ENCODE results near the gene COX4I1.

The COX4I1 gene

GRCh38 chr16:85819771-85820170 is 20.3 kb downstream of the COX4I1 start:
- POLR2A ChIA-PET: no interaction called here
- CTCF ChIA-PET: interaction anchor here (0.6 to 6.2 kb wide), 40 partner anchors 10 to 709 kb away, joined by 3 to 292 read pairs (median 4); partner anchors contain the start of gene IRF8
- no peaks in the 10 kb centered on the region for H3K9me3 ChIP-seq (ENCODE audit: control insufficient read depth, insufficient read depth, low read depth, low read length)
- no peak overlapping the region for H3K27ac ChIP-seq (ENCODE audit: extremely low read depth, low read depth, low read length)
- TF ChIP-seq ZNF530 (tag by site-specific recombination; IDR thresholded peaks at IDR 0.05; ENCODE audit: low read depth): no peak
- no peak for TF ChIP-seq ZBTB21 (tag by site-specific recombination; IDR thresholded peaks at IDR 0.05)
- no peak for TF ChIP-seq ZBTB1 (tag by site-specific recombination; IDR thresholded peaks at IDR 0.05)
- TF ChIP-seq ZIC2 (tag by site-specific recombination; IDR thresholded peaks at IDR 0.05): peak; percentile 57
- TF ChIP-seq ZNF157 (tag by site-specific recombination; IDR thresholded peaks at IDR 0.05): no peak
- TF ChIP-seq, protein P1, sequence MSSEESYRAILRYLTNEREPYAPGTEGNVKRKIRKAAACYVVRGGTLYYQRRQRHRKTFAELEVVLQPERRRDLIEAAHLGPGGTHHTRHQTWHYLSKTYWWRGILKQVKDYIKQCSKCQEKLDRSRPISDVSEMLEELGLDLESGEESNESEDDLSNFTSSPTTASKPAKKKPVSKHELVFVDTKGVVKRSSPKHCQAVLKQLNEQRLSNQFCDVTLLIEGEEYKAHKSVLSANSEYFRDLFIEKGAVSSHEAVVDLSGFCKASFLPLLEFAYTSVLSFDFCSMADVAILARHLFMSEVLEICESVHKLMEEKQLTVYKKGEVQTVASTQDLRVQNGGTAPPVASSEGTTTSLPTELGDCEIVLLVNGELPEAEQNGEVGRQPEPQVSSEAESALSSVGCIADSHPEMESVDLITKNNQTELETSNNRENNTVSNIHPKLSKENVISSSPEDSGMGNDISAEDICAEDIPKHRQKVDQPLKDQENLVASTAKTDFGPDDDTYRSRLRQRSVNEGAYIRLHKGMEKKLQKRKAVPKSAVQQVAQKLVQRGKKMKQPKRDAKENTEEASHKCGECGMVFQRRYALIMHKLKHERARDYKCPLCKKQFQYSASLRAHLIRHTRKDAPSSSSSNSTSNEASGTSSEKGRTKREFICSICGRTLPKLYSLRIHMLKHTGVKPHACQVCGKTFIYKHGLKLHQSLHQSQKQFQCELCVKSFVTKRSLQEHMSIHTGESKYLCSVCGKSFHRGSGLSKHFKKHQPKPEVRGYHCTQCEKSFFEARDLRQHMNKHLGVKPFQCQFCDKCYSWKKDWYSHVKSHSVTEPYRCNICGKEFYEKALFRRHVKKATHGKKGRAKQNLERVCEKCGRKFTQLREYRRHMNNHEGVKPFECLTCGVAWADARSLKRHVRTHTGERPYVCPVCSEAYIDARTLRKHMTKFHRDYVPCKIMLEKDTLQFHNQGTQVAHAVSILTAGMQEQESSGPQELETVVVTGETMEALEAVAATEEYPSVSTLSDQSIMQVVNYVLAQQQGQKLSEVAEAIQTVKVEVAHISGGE (tag by site-specific recombination; conservative IDR thresholded peaks at IDR 0.05; ENCODE audit: low read depth): no peak
- no peak for TF ChIP-seq ZNF2 (tag by site-specific recombination; IDR thresholded peaks at IDR 0.05)
- no peaks in the 10 kb centered on the region for H3K4me1 ChIP-seq (ENCODE audit: control insufficient read depth, insufficient read depth, low read length)
- H3K4me3 ChIP-seq (ENCODE audit: low read depth, low read length): no peak overlapping the region
- H3K36me3 ChIP-seq (ENCODE audit: control insufficient read depth in 2 of 2, insufficient read depth in 1 of 2, low read length in 2 of 2): no peaks in the 10 kb centered on the region

DNA sequence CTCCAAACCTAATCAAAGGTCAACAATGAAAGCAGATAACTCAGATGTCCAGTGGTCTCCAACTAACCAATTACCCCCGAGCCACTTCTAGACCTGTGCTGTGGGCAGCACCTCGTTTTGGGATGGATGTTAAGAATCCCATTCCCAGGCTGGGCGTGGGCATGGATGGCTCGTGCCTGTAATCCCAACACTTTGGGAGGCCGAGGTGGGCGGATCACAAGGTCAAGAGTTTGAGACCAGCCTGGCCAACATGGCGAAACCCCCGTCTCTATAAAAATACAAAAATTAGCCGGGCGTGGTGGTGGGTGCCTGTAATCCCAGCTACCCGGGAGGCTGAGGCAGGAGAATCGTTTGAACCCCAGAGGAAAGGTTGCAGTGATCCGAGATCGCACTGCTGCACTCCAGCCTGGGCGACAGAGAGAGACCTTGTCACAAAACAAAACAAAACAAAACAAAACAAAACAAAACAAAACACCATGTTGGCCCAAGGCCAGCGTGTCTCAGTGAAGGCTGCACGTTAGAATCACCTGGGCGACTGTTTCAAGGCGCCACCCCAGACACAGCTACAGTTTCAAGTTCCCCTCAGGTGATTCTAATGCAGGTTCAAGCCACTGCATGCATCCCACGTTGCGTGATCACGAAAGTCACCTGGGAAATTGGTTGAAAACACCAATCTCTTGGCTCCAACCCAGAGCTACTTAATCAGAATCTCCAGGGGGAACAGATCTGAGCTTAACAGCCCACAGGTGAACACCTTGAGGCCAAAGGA is 21.3 kb downstream of the COX4I1 start:
- no peaks in the 10 kb centered on the region for H3K4me1 ChIP-seq (ENCODE audit: control insufficient read depth, insufficient read depth, low read length)
- no peak for TF ChIP-seq AEBP2 (tag by site-specific recombination; IDR thresholded peaks at IDR 0.05; ENCODE audit: borderline replicate concordance)
- TF ChIP-seq ZBTB10 (tag by site-specific recombination; IDR thresholded peaks at IDR 0.05): no peak
- no peak for TF ChIP-seq MYNN (tag by site-specific recombination; IDR thresholded peaks at IDR 0.05; ENCODE audit: borderline replicate concordance)
- TF ChIP-seq, protein P2, sequence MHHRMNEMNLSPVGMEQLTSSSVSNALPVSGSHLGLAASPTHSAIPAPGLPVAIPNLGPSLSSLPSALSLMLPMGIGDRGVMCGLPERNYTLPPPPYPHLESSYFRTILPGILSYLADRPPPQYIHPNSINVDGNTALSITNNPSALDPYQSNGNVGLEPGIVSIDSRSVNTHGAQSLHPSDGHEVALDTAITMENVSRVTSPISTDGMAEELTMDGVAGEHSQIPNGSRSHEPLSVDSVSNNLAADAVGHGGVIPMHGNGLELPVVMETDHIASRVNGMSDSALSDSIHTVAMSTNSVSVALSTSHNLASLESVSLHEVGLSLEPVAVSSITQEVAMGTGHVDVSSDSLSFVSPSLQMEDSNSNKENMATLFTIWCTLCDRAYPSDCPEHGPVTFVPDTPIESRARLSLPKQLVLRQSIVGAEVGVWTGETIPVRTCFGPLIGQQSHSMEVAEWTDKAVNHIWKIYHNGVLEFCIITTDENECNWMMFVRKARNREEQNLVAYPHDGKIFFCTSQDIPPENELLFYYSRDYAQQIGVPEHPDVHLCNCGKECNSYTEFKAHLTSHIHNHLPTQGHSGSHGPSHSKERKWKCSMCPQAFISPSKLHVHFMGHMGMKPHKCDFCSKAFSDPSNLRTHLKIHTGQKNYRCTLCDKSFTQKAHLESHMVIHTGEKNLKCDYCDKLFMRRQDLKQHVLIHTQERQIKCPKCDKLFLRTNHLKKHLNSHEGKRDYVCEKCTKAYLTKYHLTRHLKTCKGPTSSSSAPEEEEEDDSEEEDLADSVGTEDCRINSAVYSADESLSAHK (tag by site-specific recombination; IDR thresholded peaks at IDR 0.05): peak; percentile 100
- POLR2A ChIA-PET: interaction anchor here (1.1 to 1.2 kb wide), 2 partner anchors 78 to 192 kb away, joined by 3 read pairs; partner anchors contain the start of gene IRF8
- CTCF ChIA-PET: interaction anchor here (0.6 to 6.2 kb wide), 49 partner anchors 8 to 710 kb away, joined by 3 to 292 read pairs (median 5); partner anchors contain the start of gene IRF8
- no peak overlapping the region for H3K27ac ChIP-seq (ENCODE audit: extremely low read depth, low read depth, low read length)
- H3K4me3 ChIP-seq (ENCODE audit: low read depth, low read length): no peak overlapping the region
- no peaks in the 10 kb centered on the region for H3K36me3 ChIP-seq (ENCODE audit: control insufficient read depth in 2 of 2, insufficient read depth in 1 of 2, low read length in 2 of 2)
- H3K9me3 ChIP-seq (ENCODE audit: control insufficient read depth, insufficient read depth, low read depth, low read length): no peaks in the 10 kb centered on the region
